ENCODE measurements around the gene FBXW7. TPM values are rescaled to one million over a fixed set of nuclear protein-coding genes. Genes with fewer than 3 reads are reported as not detected.

FBXW7 gene
- total RNA-seq, 1 donor from 2014 or later = 47.2 TPM

- TF ChIP-seq CTCF (IDR thresholded peaks at IDR 0.05) = no peak
- DNase-seq (no peak), ATAC-seq (no peak)
- intact Hi-C loops (cut with DNase I) = no loop called here
- Histone ChIP-seq H3K4me1 (no peaks in the 10 kb centered on the region), H3K36me3 (no peaks in the 10 kb centered on the region), H3K4me3 (no peak overlapping the region), H3K27ac (no peak overlapping the region), H3K27me3 (no peaks in the 10 kb centered on the region), H3K9me3 (no peaks in the 10 kb centered on the region)
Observed at GRCh38 chr4:152430507-152430906, 105.4 kb downstream of the FBXW7 start.

- Histone ChIP-seq H3K4me3 (no peak overlapping the region), H3K27ac (no peak overlapping the region), H3K36me3 (no peaks in the 10 kb centered on the region), H3K27me3 (no peaks in the 10 kb centered on the region), H3K9me3 (no peaks in the 10 kb centered on the region), H3K4me1 (no peaks in the 10 kb centered on the region)
- no peak for DNase-seq
- ATAC-seq = no peak
- intact Hi-C loops (cut with DNase I) = no loop called here
- no peak for TF ChIP-seq CTCF (IDR thresholded peaks at IDR 0.05)
Observed at GRCh38 chr4:152427981-152428380, 107.9 kb downstream of the FBXW7 start.

- H3K4me3 ChIP-seq = no peak overlapping the region
- H3K4me1 ChIP-seq = no peaks in the 10 kb centered on the region
- no peak for DNase-seq
- intact Hi-C loops (cut with DNase I) = no loop called here
- H3K36me3 ChIP-seq = no peaks in the 10 kb centered on the region
- H3K9me3 ChIP-seq = no peaks in the 10 kb centered on the region
- no peak for TF ChIP-seq CTCF (IDR thresholded peaks at IDR 0.05)
- peak; percentile 86 for ATAC-seq
- H3K27me3 ChIP-seq = no peaks in the 10 kb centered on the region
- no peak overlapping the region for H3K27ac ChIP-seq
Observed at GRCh38 chr4:152424977-152425376, 110.9 kb downstream of the FBXW7 start.

GRCh38 chr4:152424396-152424795 is 111.5 kb downstream of the FBXW7 start:
- intact Hi-C loops (cut with DNase I) = no loop called here
- Histone ChIP-seq H3K27me3 (no peaks in the 10 kb centered on the region), H3K4me1 (no peaks in the 10 kb centered on the region), H3K9me3 (no peaks in the 10 kb centered on the region), H3K36me3 (no peaks in the 10 kb centered on the region), H3K4me3 (no peak overlapping the region), H3K27ac (no peak overlapping the region)
- no peak for TF ChIP-seq CTCF (IDR thresholded peaks at IDR 0.05)
- ATAC-seq (no peak), DNase-seq (no peak)

- ATAC-seq (no peak), DNase-seq (no peak)
- Histone ChIP-seq H3K4me1 (no peaks in the 10 kb centered on the region), H3K27me3 (no peaks in the 10 kb centered on the region), H3K36me3 (no peaks in the 10 kb centered on the region), H3K27ac (no peak overlapping the region), H3K4me3 (no peak overlapping the region), H3K9me3 (no peaks in the 10 kb centered on the region)
- intact Hi-C loops (cut with DNase I) = no loop called here
- TF ChIP-seq CTCF (IDR thresholded peaks at IDR 0.05) = no peak
Observed at GRCh38 chr4:152422817-152423320, 113.0 kb downstream of the FBXW7 start.

GRCh38 chr4:152421576-152421975 is 114.3 kb downstream of the FBXW7 start:
- Histone ChIP-seq H3K27ac (no peak overlapping the region), H3K9me3 (no peaks in the 10 kb centered on the region), H3K27me3 (no peaks in the 10 kb centered on the region), H3K4me3 (no peak overlapping the region), H3K4me1 (no peaks in the 10 kb centered on the region), H3K36me3 (no peaks in the 10 kb centered on the region)
- TF ChIP-seq CTCF (IDR thresholded peaks at IDR 0.05) = no peak
- ATAC-seq = no peak
- DNase-seq = no peak
- intact Hi-C loops (cut with DNase I) = no loop called here

Measured in upper lobe of right lung (tissue), 1 donor.